Fibroblast of the aortic adventitia (primary cell): ENCODE measurements around the gene ZBTB20. TPM values are rescaled to one million over a fixed set of nuclear protein-coding genes. Genes with fewer than 3 reads are reported as not detected.

Source experiments
- DNase-seq: peaks from one replicate; pipeline ENCODE4 v3.0.0-alpha.2; 2010; ENCODE audit warnings: low read depth
- H3K4me3 ChIP-seq: 2 replicates; pipeline ENCODE4 v1.5.1; 2011; ENCODE audit warnings: low read depth, mild to moderate bottlenecking, control low read depth, low read length, moderate library complexity
- CTCF ChIP-seq: IDR thresholded peaks from 2 replicates; pipeline ENCODE4 v1.5.1; 2011; ENCODE audit warnings: mild to moderate bottlenecking, low read length, control low read depth, inconsistent platforms; ENCODE audit not compliant: insufficient read depth
- total RNA-seq: library from RNA; depleted of rRNA; stranded (reverse); fragments of >200 nt; gene quantifications from 2 replicates; pipeline ENCODE4 v1.2.3, GENCODE V29; 2012; ENCODE audit warnings: low replicate concordance

The ZBTB20 gene
- total RNA-seq, 1 donor: 47.2 TPM

GRCh38 chr3:115038817-115039216 is 108.3 kb downstream of the ZBTB20 start:
- DNase-seq: no peak
- TF ChIP-seq CTCF: no peak
- H3K4me3 ChIP-seq: no peak overlapping the region

- no peak for DNase-seq
- TF ChIP-seq CTCF: no peak
- H3K4me3 ChIP-seq: no peak overlapping the region
These were observed 124.2 kb downstream of the ZBTB20 start for GRCh38 chr3:115022835-115023398.

- peak; percentile 10 for DNase-seq
- H3K4me3 ChIP-seq: no peak overlapping the region
- TF ChIP-seq CTCF: no peak
These were observed 124.9 kb downstream of the ZBTB20 start for GRCh38 chr3:115022199-115022598.

GRCh38 chr3:115021061-115021460 is 126.0 kb downstream of the ZBTB20 start:
- no peak overlapping the region for H3K4me3 ChIP-seq
- TF ChIP-seq CTCF: no peak
- DNase-seq: no peak

- H3K4me3 ChIP-seq: no peak overlapping the region
- no peak for TF ChIP-seq CTCF
- DNase-seq: no peak
These were observed 127.2 kb downstream of the ZBTB20 start for GRCh38 chr3:115019900-115020299.

- DNase-seq: no peak
- no peak for TF ChIP-seq CTCF
- H3K4me3 ChIP-seq: no peak overlapping the region
These were observed 128.4 kb downstream of the ZBTB20 start for GRCh38 chr3:115018694-115019093.

GRCh38 chr3:115007966-115008365 is 139.1 kb downstream of the ZBTB20 start:
- no peak for DNase-seq
- H3K4me3 ChIP-seq: no peak overlapping the region

More at GRCh38 chr3:115007966-115008365, 139.1 kb downstream of the ZBTB20 start:
- no peak for TF ChIP-seq CTCF
